ENCODE data around the gene PRR20G. TPM values are rescaled to one million over a fixed set of nuclear protein-coding genes. Genes with fewer than 3 reads are reported as not detected.
A peak's percentile ranks its signal among the peaks of the same experiment; 100 is the strongest.
"Not testable (repeated sequence)": the region's sequence is repeated elsewhere in the genome, so short reads cannot be mapped to it uniquely, and the experiment has no call there.

PRR20G gene
- total RNA-seq, 4 donors from 2014 or later = not detected

DNA sequence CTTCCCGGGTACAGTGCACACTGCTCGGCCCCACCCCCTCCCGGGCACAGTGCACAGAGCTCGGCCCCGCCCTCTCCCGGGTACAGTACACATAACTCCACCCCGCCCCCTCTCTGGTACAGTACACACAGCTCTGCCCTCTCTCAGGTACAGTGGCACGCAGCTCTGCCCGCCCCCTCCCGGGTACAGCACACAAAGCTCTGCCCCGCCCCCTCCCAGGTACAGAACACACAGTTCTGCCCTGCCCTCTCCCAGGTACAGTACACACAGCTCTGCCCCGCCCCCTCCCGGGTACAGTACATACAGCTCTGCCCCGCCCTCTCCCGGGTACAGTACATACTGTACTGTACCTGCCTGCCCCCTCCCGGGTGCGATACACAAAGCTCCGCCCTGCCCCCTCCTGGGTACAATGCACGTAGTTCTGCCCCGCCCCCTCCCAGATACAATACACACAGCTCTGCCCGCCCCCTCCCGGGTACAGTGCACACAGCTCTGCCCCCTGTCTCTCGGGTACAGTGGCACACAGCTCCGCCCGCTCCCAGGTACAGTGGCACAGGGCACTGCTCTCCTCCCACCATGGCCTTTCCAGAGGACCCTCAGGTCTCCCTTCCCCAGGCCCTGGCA, 16.4 kb upstream of the PRR20G start:
- no peak overlapping the region for H3K27ac ChIP-seq
- H3K4me3 ChIP-seq = no peak overlapping the region
- H3K27me3 ChIP-seq = peaks cover 0 to 5% of the 10 kb centered on the region in 2 donors
- H3K9me3 ChIP-seq = no peaks in the 10 kb centered on the region
- WGBS, 2 donors = 73 to 82% methylated on average over 21 to 23 of the region's 25 CpGs
- no peaks in the 10 kb centered on the region for H3K36me3 ChIP-seq
- TF ChIP-seq, protein P1, sequence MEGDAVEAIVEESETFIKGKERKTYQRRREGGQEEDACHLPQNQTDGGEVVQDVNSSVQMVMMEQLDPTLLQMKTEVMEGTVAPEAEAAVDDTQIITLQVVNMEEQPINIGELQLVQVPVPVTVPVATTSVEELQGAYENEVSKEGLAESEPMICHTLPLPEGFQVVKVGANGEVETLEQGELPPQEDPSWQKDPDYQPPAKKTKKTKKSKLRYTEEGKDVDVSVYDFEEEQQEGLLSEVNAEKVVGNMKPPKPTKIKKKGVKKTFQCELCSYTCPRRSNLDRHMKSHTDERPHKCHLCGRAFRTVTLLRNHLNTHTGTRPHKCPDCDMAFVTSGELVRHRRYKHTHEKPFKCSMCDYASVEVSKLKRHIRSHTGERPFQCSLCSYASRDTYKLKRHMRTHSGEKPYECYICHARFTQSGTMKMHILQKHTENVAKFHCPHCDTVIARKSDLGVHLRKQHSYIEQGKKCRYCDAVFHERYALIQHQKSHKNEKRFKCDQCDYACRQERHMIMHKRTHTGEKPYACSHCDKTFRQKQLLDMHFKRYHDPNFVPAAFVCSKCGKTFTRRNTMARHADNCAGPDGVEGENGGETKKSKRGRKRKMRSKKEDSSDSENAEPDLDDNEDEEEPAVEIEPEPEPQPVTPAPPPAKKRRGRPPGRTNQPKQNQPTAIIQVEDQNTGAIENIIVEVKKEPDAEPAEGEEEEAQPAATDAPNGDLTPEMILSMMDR (IDR thresholded peaks at IDR 0.05) = no peak
- TF ChIP-seq EP300 (IDR thresholded peaks at IDR 0.05) = no peak
- TF ChIP-seq POLR2A (IDR thresholded peaks at IDR 0.05) = no peak
- no peaks in the 10 kb centered on the region for H3K4me1 ChIP-seq
- DNase-seq (ENCODE audit: low spot score in 2 of 2) = no peak

- Histone ChIP-seq H3K27ac (no peak overlapping the region), H3K36me3 (no peaks in the 10 kb centered on the region), H3K4me3 (no peak overlapping the region), H3K27me3 (no peaks in the 10 kb centered on the region), H3K4me1 (no peaks in the 10 kb centered on the region), H3K9me3 (no peaks in the 10 kb centered on the region)
- DNase-seq (ENCODE audit: low spot score in 2 of 2) = peak in 1 of 2 donors; percentile 28
- TF ChIP-seq, protein P1 (IDR thresholded peaks at IDR 0.05) = no peak
- TF ChIP-seq POLR2A (IDR thresholded peaks at IDR 0.05) (no peak), EP300 (IDR thresholded peaks at IDR 0.05) (peak; percentile 47 to 75)
- WGBS, 2 donors = 72 to 74% methylated on average over 6 of the region's 6 CpGs
Observed at GRCh38 chr3:127299276-127299675, 11.4 kb upstream of the PRR20G start.

- H3K27me3 ChIP-seq = no peaks in the 10 kb centered on the region
- no peak for DNase-seq (ENCODE audit: low spot score in 2 of 2)
- no peaks in the 10 kb centered on the region for H3K4me1 ChIP-seq
- no peak overlapping the region for H3K27ac ChIP-seq
- no peaks in the 10 kb centered on the region for H3K36me3 ChIP-seq
- H3K4me3 ChIP-seq = no peak overlapping the region
- H3K9me3 ChIP-seq = no peaks in the 10 kb centered on the region
- WGBS, 2 donors = 72% methylated on average over 5 of the region's 5 CpGs
- no peak for TF ChIP-seq POLR2A (IDR thresholded peaks at IDR 0.05)
- no peak for TF ChIP-seq EP300 (IDR thresholded peaks at IDR 0.05)
- TF ChIP-seq, protein P1 (IDR thresholded peaks at IDR 0.05) = no peak
Observed at GRCh38 chr3:127296959-127297358, 9.1 kb upstream of the PRR20G start.

DNA sequence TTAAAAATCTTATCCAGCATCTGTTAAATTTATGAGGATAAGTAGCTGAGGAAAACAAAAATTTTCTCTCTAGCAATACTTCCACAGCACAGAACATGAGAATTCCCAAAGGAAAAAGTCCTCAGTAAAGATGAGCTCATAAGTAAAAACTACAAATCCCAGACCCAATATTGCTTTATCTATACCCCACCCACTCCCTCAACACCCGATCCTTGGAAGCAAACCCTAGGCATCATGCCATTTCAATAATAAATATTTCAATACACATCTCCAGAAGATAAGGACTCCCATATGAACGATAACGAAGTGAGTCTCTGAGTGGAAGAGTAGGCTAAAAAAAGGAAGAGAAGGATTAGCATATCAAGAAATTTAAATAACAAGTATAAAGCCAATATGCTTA, 8.3 kb upstream of the PRR20G start:
- Histone ChIP-seq H3K36me3 (no peaks in the 10 kb centered on the region), H3K4me1 (no peaks in the 10 kb centered on the region), H3K27ac (no peak overlapping the region), H3K9me3 (no peaks in the 10 kb centered on the region), H3K4me3 (no peak overlapping the region), H3K27me3 (no peaks in the 10 kb centered on the region)
- 58 to 62% methylated on average over 3 of the region's 3 CpGs for WGBS, 2 donors
- TF ChIP-seq, protein P1 (IDR thresholded peaks at IDR 0.05) = no peak
- TF ChIP-seq EP300 (IDR thresholded peaks at IDR 0.05) (no peak), POLR2A (IDR thresholded peaks at IDR 0.05) (no peak)
- DNase-seq (ENCODE audit: low spot score in 2 of 2) = no peak

DNA sequence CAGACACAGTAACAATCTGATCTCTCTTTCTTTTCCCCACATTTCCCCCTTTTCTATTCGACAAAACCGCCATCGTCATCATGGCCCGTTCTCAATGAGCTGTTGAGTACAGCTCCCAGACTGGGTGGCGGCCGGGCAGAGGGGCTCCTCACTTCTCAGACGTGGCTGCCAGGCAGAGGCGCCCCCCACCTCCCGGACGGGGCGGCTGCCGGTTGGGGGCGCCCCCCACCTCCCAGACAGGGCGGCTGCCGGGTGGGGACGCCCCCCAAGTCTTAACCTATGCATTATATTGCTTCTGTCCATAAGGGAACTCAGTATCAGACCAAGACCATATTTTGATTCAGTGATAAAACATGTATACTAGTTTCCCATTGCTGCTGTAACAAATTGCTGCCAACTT, 5.8 kb upstream of the PRR20G start:
- not testable (repeated sequence) for H3K27me3 ChIP-seq; H3K4me3 ChIP-seq; H3K9me3 ChIP-seq; H3K4me1 ChIP-seq; DNase-seq (ENCODE audit: low spot score in 2 of 2); H3K36me3 ChIP-seq; H3K27ac ChIP-seq
- 77 to 85% methylated on average over 16 of the region's 16 CpGs for WGBS, 2 donors

DNA sequence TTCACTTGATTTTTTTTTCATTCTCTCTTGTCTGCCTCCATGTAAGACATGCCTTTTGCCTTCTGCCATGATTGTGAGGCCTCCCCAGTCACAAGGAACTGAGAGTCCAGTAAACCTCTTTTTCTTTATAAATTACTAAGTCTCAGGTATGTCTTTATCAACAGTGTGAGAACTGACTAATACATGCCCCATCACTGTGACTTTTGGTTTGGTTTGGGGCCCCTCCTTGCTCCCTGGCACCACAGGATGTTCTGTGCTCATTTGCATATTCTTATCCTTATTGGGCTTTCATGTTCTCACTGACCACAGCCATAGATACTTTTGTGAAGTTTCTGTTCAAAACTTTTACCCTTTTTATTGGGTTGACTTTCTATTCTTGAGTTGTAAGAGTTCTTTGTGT, 3.8 kb upstream of the PRR20G start:
- DNase-seq (ENCODE audit: low spot score in 2 of 2) = no peak
- Histone ChIP-seq H3K36me3 (no peaks in the 10 kb centered on the region), H3K27ac (no peak overlapping the region), H3K9me3 (no peaks in the 10 kb centered on the region), H3K4me1 (no peaks in the 10 kb centered on the region), H3K4me3 (no peak overlapping the region), H3K27me3 (no peaks in the 10 kb centered on the region)
- TF ChIP-seq EP300 (IDR thresholded peaks at IDR 0.05) = no peak
